Retinal pigment epithelial cell (primary cell): ENCODE data around the gene ATF6B.
"Not testable (repeated sequence)": the region's sequence is repeated elsewhere in the genome, so short reads cannot be mapped to it uniquely, and the experiment has no call there.

Experiments used
- DNase-seq: peaks from one replicate; pipeline ENCODE4 v3.0.0-alpha.2; 2010; ENCODE audit warnings: low read depth
- H3K4me3 ChIP-seq: 2 replicates; pipeline ENCODE4 v1.5.1; 2011; ENCODE audit warnings: mild to moderate bottlenecking, low read length, control low read depth, moderate library complexity
- TF ChIP-seq, protein P1 (sequence below): conservative IDR thresholded peaks from 2 replicates; pipeline ENCODE4 v1.5.1; 2011; ENCODE audit warnings: low read depth, low read length, control low read depth, inconsistent platforms

The ATF6B gene

DNA sequence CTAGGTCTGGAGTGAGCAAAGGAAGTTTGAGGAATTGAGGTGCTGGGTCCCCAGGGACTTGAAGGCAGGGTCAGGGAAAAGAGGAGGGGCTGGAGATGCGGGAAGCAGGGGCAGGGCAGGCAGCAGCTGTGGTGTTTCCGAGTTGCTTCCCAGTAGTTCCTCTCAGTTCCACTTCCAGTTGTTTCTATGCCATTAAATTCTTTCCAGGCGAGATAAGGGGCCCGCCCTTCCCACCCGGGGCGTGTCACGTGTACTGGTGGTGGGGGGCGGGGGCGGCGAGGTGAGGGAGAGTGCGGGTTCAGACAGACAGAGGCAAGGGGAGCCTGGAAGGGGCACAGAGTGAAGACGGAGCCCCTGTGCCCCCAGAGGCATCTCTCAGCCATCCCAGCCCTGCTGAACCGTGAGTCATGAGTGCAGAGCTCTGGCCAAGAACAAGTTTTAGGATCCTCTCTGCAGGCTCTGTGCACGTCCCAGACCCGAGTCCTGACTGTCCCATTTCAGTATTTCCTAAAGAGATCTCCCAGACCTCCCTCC lies 19.9 kb downstream of the ATF6B start:
- no peak overlapping the region for H3K4me3 ChIP-seq
- TF ChIP-seq, protein P1, sequence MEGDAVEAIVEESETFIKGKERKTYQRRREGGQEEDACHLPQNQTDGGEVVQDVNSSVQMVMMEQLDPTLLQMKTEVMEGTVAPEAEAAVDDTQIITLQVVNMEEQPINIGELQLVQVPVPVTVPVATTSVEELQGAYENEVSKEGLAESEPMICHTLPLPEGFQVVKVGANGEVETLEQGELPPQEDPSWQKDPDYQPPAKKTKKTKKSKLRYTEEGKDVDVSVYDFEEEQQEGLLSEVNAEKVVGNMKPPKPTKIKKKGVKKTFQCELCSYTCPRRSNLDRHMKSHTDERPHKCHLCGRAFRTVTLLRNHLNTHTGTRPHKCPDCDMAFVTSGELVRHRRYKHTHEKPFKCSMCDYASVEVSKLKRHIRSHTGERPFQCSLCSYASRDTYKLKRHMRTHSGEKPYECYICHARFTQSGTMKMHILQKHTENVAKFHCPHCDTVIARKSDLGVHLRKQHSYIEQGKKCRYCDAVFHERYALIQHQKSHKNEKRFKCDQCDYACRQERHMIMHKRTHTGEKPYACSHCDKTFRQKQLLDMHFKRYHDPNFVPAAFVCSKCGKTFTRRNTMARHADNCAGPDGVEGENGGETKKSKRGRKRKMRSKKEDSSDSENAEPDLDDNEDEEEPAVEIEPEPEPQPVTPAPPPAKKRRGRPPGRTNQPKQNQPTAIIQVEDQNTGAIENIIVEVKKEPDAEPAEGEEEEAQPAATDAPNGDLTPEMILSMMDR = no peak
- DNase-seq = no peak

DNA sequence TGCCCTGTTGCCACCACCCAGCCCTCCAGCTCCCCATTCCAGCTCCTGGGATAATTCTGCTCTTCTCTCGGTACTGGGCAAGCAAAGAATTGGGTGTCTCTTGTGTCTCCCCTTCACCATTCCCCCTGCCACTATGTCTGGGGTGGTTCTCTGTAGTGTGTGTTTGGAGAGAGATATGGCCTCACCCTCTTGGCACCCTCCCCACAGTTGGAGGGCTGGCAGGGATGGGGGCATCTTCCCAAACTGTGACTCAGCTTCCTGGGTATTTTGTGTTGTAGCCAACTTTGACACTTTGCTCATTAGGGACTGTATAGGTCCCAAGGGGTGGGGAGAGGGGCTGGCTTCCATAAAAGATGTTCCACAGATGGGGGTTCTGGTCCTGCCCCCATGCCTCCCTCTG lies 20.6 kb downstream of the ATF6B start:
- TF ChIP-seq, protein P1 = no peak
- DNase-seq = no peak
- H3K4me3 ChIP-seq = no peak overlapping the region

DNA sequence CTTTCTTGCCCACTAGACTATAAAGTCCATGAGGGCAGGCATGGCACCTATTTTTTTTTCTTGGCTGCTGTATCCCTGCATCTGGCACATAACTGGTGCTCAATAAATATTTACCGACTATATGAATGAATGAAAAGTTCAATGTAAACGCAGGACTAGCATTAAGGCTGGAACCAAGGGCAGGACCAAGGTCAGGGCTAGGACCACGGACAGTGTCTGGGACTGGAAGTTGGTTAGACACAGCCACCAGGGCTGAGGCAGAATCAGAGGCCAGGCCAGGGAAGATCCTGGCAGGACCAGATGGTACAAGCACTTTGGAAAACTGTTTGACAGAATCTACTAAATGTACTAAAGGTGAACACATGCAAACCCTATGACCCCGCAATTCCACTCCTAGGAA lies 22.6 kb downstream of the ATF6B start:
- TF ChIP-seq, protein P1 = no peak
- no peak for DNase-seq

GRCh38 chr6:32102255-32102654 lies 25.8 kb downstream of the ATF6B start:
- no peak for DNase-seq
- no peak overlapping the region for H3K4me3 ChIP-seq
- TF ChIP-seq, protein P1 = no peak

More for the DNA sequence above, 22.6 kb downstream of the ATF6B start:
- H3K4me3 ChIP-seq = no peak overlapping the region

- H3K4me3 ChIP-seq, DNase-seq: not testable (repeated sequence)
Observed at GRCh38 chr6:32100251-32100650, 27.8 kb downstream of the ATF6B start.

DNA sequence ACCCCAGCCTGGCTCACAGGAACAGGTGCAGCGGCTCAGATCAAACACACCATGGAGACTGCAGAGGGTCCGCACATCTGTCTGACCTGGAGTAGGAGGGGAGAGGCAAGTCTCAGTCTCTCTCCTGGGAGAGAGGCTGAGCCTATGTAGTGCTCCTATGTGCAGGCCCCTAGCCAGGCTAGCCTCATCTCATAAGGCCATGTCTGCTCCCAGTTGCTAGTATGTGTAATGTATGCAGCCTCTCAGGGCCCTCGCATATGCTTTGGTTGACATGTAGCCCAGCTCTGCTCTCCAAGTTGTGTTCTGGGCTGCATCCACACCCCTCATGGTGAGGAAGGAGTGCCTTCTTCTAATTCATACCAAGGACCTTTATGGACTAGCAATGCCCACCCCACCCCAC lies 30.7 kb downstream of the ATF6B start:
- no peak overlapping the region for H3K4me3 ChIP-seq
- DNase-seq = no peak
- TF ChIP-seq, protein P1 = no peak

DNA sequence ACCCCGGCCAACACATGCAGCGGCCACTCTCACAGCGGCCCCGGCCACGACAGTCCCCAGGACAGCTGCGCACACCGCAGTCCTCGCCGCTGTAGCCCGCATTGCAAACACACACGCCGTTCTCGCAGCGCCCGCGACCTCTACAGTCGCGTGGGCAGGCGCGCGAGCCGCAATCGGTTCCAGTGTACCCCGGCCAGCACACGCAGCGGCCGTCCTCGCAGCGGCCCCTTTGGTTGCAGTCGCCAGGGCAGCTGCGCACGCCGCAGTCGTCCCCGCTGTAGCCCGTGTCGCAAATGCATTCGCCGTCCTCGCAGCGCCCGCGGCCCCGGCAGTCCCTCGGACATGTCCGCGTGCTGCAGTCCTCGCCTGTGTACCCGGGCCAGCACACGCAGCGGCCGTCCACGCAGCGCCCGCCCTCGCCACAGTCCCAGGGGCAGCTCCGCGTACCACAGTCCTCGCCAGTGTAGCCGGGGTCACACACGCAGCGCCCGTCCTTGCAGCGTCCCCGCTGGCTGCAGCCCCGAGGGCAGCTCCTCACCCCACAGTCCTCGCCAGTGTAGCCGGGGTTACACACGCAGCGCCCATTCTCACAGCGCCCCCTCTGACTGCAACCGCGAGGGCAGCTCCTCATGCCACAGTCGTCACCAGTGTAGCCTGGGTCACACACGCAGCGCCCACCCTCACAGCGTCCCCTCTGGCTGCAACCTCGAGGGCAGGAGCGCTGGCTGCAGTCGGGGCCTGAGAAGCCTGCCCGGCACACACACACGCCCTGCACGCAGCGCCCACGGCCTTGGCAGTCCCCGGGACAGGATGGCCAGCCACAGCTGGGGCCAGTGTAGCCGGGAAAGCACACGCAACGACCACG lies 31.4 kb downstream of the ATF6B start:
- DNase-seq = no peak
- TF ChIP-seq, protein P1 = peak; percentile 27
- H3K4me3 ChIP-seq = no peak overlapping the region
